Progenitor cell of endocrine pancreas (in vitro differentiated cells): ENCODE data around the gene GAS1. TPM values are rescaled to one million over a fixed set of nuclear protein-coding genes. Genes with fewer than 3 reads are reported as not detected.

Experiments used
- DNase-seq: peaks from one replicate; pipeline ENCODE4 v3.0.0; 2021; ENCODE audit warnings: low spot score; ENCODE audit not compliant: unreplicated experiment
- H3K27ac Mint-ChIP-seq: 2 replicates; pipeline ENCODE4 v1.8.0; 2021; ENCODE audit warnings: mild to moderate bottlenecking, moderate library complexity, mixed read lengths
- H3K27me3 Mint-ChIP-seq: 2 replicates; pipeline ENCODE4 v1.8.0; 2021; ENCODE audit warnings: mixed read lengths
- H3K36me3 Mint-ChIP-seq: 2 replicates; pipeline ENCODE4 v1.8.0; 2022; ENCODE audit warnings: mixed read lengths; ENCODE audit not compliant: insufficient read depth
- H3K4me1 Mint-ChIP-seq: 2 replicates; pipeline ENCODE4 v1.8.0; 2021; ENCODE audit warnings: low read depth, mixed read lengths
- H3K4me3 Mint-ChIP-seq: 2 replicates; pipeline ENCODE4 v1.8.0; 2021; ENCODE audit warnings: low read depth, mild to moderate bottlenecking, moderate library complexity, mixed read lengths
- H3K9me3 Mint-ChIP-seq: 2 replicates; pipeline ENCODE4 v1.8.0; 2021; ENCODE audit warnings: low read depth, mixed read lengths
- CTCF ChIP-seq: fragments of 200-600 bp; sonication (generic); IDR thresholded peaks from one replicate; pipeline ENCODE4 v1.5.0; 2021; ENCODE audit warnings: antibody characterized with exemption, mild to moderate bottlenecking; ENCODE audit not compliant: unreplicated experiment
- long read RNA-seq: library from polyadenylated mRNA; unstranded; transcript quantifications from one replicate; pipeline ENCODE4 v2.0.0, GENCODE V29; 2020
- total RNA-seq: library from RNA; stranded (reverse); gene quantifications from 2 replicates; pipeline ENCODE4 v1.2.1, GENCODE V29; 2021

The GAS1 gene
- 4.0 and 5.6 TPM in 2 replicates for total RNA-seq
- long read RNA-seq: 0 reads

- Mint-ChIP-seq H3K4me3 (peak within 1 kb of the TSS; percentile 83), H3K27ac (peak within 1 kb of the TSS; percentile 92), H3K9me3 (peaks cover 3% of the 10 kb centered on the region), H3K36me3 (no peaks in the 10 kb centered on the region), H3K4me1 (peaks cover 28% of the 10 kb centered on the region), H3K27me3 (peaks cover 41% of the 10 kb centered on the region)
- DNase-seq: peak; percentile 66
- TF ChIP-seq CTCF: no peak
Measured at GRCh38 chr9:86947146-86948073, at the start of gene GAS1. Gene GAS1, minus strand, starts transcription at chr9:86947506. Its CDS starts 727 bp downstream, at chr9:86946779.

GRCh38 chr9:86994231-86994630 lies 46.9 kb upstream of the GAS1 start:
- H3K9me3 Mint-ChIP-seq: no peaks in the 10 kb centered on the region
- no peak overlapping the region for H3K4me3 Mint-ChIP-seq
- H3K4me1 Mint-ChIP-seq: peaks cover 2% of the 10 kb centered on the region
- no peaks in the 10 kb centered on the region for H3K36me3 Mint-ChIP-seq
- peaks cover 17% of the 10 kb centered on the region for H3K27me3 Mint-ChIP-seq
- H3K27ac Mint-ChIP-seq: no peak overlapping the region
- DNase-seq: no peak
- no peak for TF ChIP-seq CTCF

GRCh38 chr9:86993830-86994229 lies 46.5 kb upstream of the GAS1 start:
- TF ChIP-seq CTCF: no peak
- no peak overlapping the region for H3K27ac Mint-ChIP-seq
- no peak overlapping the region for H3K4me3 Mint-ChIP-seq
- H3K4me1 Mint-ChIP-seq: peaks cover 2% of the 10 kb centered on the region
- H3K9me3 Mint-ChIP-seq: no peaks in the 10 kb centered on the region
- peaks cover 18% of the 10 kb centered on the region for H3K27me3 Mint-ChIP-seq
- no peaks in the 10 kb centered on the region for H3K36me3 Mint-ChIP-seq
- DNase-seq: no peak

GRCh38 chr9:86991077-86991476 lies 43.8 kb upstream of the GAS1 start:
- DNase-seq: no peak
- Mint-ChIP-seq H3K4me1 (peaks cover 2% of the 10 kb centered on the region), H3K27me3 (peaks cover 14% of the 10 kb centered on the region), H3K36me3 (no peaks in the 10 kb centered on the region), H3K9me3 (no peaks in the 10 kb centered on the region), H3K27ac (no peak overlapping the region), H3K4me3 (no peak overlapping the region)
- TF ChIP-seq CTCF: no peak

DNA sequence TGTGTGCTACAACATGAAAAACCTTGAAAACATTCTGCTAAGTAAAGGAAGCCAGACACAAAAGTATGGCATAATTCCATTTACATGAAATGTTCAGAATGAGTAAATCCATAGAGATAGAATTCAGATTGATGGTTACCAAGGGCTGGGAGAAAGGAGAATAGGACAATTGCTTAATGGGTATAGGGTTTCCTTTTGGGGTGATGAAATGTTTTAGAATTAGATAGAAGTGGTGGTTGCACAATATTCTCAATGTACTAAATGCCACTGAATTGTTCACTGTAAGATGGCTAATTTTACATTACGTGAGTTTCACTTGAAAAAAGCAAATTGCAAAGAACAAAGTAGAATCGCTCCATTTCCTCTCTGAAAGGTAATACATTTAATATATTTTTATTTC lies 43.0 kb upstream of the GAS1 start:
- no peak overlapping the region for H3K27ac Mint-ChIP-seq
- no peaks in the 10 kb centered on the region for H3K36me3 Mint-ChIP-seq
- peaks cover 2% of the 10 kb centered on the region for H3K4me1 Mint-ChIP-seq
- H3K27me3 Mint-ChIP-seq: peaks cover 8% of the 10 kb centered on the region
- TF ChIP-seq CTCF: no peak
- no peaks in the 10 kb centered on the region for H3K9me3 Mint-ChIP-seq
- no peak for DNase-seq
- H3K4me3 Mint-ChIP-seq: no peak overlapping the region
